Measurements from ENCODE around the gene RFLNA. TPM values are rescaled to one million over a fixed set of nuclear protein-coding genes. Genes with fewer than 3 reads are reported as not detected.

The RFLNA gene
- total RNA-seq, 1 donor from 2014 or later = 1.0 TPM

DNA sequence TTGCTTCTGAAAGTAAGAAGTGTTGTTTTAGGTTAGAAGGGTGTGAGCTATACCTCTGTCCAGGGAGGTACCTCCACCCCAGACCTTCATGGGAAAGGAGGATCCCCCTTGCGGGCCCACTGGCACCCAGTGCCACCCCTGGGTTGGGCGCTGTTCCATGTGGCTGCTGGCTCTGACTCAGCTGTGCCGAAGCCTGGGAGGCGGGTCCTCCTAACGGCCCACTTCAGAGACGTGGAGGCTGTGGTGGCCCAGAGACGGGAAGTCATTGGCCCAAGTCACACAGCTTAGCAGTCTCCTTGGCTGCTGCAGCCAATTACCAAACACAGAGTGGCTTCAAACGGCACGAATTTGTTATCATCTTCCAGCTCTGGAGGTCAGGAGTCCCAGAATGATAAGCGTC is 10.2 kb downstream of the RFLNA start:
- DNase-seq (ENCODE audit: low spot score) = peak; percentile 90
- H3K4me1 Mint-ChIP-seq (ENCODE audit: low read depth) = no peaks in the 10 kb centered on the region
- H3K4me3 Mint-ChIP-seq (ENCODE audit: unreplicated experiment) = no peak overlapping the region
- H3K27ac Mint-ChIP-seq (ENCODE audit: unreplicated experiment) = no peak overlapping the region
- no peaks in the 10 kb centered on the region for H3K9me3 Mint-ChIP-seq (ENCODE audit: low read depth)
- no peaks in the 10 kb centered on the region for H3K36me3 Mint-ChIP-seq (ENCODE audit: low read depth)
- H3K27me3 Mint-ChIP-seq (ENCODE audit: low read depth) = peaks cover 7% of the 10 kb centered on the region
- TF ChIP-seq, protein P1, sequence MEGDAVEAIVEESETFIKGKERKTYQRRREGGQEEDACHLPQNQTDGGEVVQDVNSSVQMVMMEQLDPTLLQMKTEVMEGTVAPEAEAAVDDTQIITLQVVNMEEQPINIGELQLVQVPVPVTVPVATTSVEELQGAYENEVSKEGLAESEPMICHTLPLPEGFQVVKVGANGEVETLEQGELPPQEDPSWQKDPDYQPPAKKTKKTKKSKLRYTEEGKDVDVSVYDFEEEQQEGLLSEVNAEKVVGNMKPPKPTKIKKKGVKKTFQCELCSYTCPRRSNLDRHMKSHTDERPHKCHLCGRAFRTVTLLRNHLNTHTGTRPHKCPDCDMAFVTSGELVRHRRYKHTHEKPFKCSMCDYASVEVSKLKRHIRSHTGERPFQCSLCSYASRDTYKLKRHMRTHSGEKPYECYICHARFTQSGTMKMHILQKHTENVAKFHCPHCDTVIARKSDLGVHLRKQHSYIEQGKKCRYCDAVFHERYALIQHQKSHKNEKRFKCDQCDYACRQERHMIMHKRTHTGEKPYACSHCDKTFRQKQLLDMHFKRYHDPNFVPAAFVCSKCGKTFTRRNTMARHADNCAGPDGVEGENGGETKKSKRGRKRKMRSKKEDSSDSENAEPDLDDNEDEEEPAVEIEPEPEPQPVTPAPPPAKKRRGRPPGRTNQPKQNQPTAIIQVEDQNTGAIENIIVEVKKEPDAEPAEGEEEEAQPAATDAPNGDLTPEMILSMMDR (IDR thresholded peaks at IDR 0.05) = no peak

DNA sequence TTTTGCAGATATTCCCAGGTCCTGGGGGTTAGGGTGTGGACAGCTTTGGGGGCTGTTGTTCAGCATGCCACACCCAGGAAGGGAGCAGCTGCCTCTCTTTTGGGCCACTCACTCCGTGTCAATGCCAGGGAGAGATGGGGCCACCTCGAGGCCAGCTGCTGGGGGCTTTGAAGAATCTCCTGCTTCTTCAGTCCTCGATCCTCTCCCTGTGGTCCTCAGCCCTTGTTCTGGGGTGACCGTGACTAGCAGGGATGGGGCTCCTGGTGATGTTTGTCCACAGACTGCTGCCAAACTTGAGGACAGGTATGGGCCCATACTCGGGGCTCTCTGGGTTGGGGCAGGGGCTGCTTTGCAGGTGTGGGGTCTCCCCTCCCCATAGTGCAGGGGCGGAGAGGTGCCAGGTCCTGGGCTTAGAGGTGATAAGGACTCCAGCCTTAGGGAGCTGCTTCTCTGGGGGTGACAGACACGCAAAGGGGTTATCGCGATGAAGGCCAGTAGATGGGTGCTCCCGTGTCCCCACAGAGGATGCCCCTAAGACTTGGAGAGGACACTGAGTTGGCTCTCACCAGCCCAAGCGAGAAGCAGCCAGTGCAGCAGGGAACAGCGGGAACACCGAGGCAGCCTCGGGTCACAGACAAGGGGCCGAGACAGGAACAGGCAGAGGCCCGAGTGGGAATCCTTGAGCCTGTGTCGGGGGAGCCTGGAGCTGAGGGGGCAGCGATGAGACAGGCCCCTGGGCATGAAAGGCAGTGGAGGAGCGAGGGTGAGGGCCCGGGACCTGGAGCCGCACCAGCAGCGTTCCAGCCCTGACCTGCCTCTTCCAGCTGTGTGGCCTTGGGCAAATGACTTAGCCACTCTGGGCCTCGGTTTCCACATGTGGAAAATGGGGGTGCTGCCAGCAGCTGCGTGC is 11.1 kb downstream of the RFLNA start:
- TF ChIP-seq, protein P1 (IDR thresholded peaks at IDR 0.05) = no peak
- Mint-ChIP-seq H3K4me1 (ENCODE audit: low read depth) (no peaks in the 10 kb centered on the region), H3K27ac (ENCODE audit: unreplicated experiment) (no peak overlapping the region), H3K4me3 (ENCODE audit: unreplicated experiment) (no peak overlapping the region), H3K36me3 (ENCODE audit: low read depth) (no peaks in the 10 kb centered on the region), H3K9me3 (ENCODE audit: low read depth) (no peaks in the 10 kb centered on the region), H3K27me3 (ENCODE audit: low read depth) (no peaks in the 10 kb centered on the region)
- peak; percentile 72 for DNase-seq (ENCODE audit: low spot score)

DNA sequence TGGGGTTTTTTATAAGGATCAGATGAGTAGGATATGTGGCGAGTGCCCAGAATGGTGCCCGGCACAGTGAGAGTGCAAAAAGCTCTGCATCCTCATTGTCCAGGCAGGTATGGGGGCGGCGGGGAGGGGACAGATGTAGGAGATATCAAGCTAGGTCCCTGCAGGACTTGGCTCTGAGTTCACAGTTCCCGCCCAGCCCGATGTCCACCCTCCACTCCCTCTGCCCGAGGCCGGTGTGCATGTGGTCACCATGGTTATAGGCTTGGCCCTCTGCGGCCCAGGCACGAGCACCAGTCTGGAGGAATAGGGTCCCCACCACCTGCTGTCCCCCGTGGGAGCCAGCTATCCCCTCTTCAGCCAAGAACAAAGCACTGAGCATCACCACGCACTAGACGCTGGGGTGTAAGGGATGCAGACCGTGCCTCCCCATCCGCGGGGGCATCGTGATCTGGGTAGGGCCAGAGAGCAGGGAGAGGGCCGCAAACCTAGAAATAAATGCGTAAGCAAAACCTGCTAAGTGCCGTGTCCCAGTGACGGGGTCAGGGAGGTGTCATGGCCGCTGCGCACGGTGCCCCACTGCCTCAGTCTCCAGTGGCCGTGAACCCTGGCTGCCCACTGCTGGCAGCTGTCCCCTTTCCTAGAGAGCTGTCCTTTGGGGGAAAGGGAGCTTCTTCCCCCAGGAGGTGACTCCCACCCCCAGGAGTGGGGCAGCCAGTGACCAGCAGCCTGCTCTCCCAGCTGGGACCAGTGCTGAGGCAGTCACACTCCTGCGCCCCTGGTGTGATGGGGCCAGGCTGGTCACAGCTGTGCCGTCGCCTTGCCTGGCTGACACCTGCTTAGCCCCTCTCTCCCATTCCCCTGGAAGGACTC is 12.0 kb downstream of the RFLNA start:
- TF ChIP-seq, protein P1 (IDR thresholded peaks at IDR 0.05) = no peak
- DNase-seq (ENCODE audit: low spot score) = no peak
- Mint-ChIP-seq H3K9me3 (ENCODE audit: low read depth) (no peaks in the 10 kb centered on the region), H3K4me3 (ENCODE audit: unreplicated experiment) (no peak overlapping the region), H3K27ac (ENCODE audit: unreplicated experiment) (no peak overlapping the region), H3K27me3 (ENCODE audit: low read depth) (no peaks in the 10 kb centered on the region), H3K4me1 (ENCODE audit: low read depth) (no peaks in the 10 kb centered on the region), H3K36me3 (ENCODE audit: low read depth) (no peaks in the 10 kb centered on the region)

DNA sequence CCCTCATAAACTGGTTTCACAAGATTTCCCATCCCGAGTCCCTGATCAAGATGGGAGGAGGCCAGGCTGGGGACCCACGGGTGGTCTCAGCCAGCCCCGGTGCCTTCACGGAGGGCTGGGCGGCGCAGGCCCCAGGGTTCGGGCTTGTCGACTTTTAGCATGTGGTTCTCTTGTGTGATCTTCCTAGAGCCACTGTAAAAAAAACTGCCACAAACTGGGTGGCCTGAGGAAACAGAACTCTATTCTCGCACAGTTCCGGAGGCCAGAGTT is 12.6 kb downstream of the RFLNA start:
- DNase-seq (ENCODE audit: low spot score) = no peak
- Mint-ChIP-seq H3K4me1 (ENCODE audit: low read depth) (no peaks in the 10 kb centered on the region), H3K27me3 (ENCODE audit: low read depth) (no peaks in the 10 kb centered on the region), H3K36me3 (ENCODE audit: low read depth) (no peaks in the 10 kb centered on the region), H3K4me3 (ENCODE audit: unreplicated experiment) (no peak overlapping the region), H3K9me3 (ENCODE audit: low read depth) (no peaks in the 10 kb centered on the region), H3K27ac (ENCODE audit: unreplicated experiment) (no peak overlapping the region)
- TF ChIP-seq, protein P1 (IDR thresholded peaks at IDR 0.05) = no peak

DNA sequence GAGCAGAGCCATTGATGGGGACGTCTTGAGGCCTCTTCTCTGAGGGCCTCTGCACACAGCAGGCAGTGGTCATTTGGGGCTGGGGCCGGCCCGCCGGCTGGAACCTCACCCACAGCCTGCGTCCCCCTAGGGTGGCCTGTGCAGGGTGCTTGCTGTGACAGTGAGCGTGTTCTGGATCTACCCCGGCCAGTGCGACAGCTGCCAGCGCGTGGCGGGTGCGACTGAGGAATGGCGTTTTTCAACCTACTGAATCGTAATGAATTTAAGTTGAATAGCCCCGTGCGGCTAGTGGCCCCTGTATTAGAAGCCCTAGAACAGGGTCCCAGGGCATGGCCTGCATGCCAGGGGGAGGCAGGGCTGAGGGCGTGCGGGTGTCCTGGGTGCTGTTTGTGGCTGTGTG is 13.8 kb downstream of the RFLNA start:
- Mint-ChIP-seq H3K27ac (ENCODE audit: unreplicated experiment) (no peak overlapping the region), H3K36me3 (ENCODE audit: low read depth) (peaks cover 2% of the 10 kb centered on the region), H3K4me3 (ENCODE audit: unreplicated experiment) (no peak overlapping the region)

More for the DNA sequence above, 13.8 kb downstream of the RFLNA start:
- DNase-seq (ENCODE audit: low spot score) = no peak
- TF ChIP-seq, protein P1 (IDR thresholded peaks at IDR 0.05) = no peak
- no peaks in the 10 kb centered on the region for H3K9me3 Mint-ChIP-seq (ENCODE audit: low read depth)
- H3K27me3 Mint-ChIP-seq (ENCODE audit: low read depth) = no peaks in the 10 kb centered on the region
- no peaks in the 10 kb centered on the region for H3K4me1 Mint-ChIP-seq (ENCODE audit: low read depth)

Measured in chondrocyte (in vitro differentiated cells).